OCI-LY7 (cell line): ENCODE data around the gene TWSG1. TPM values are rescaled to one million over a fixed set of nuclear protein-coding genes. Genes with fewer than 3 reads are reported as not detected.

Source experiments
- BruUV-seq: library from RNA; stranded (reverse); fragments of 400-500 nt; replicated peaks from 2 replicates; lab custom pipeline; 2021; lab: Mats Ljungman, UMichigan
- CTCF ChIA-PET: fragments of 300-600 bp; sonication (Branson Sonifier 250); formaldehyde crosslinking; loops from one replicate; lab custom pipeline; 2022; ENCODE audit warnings: antibody characterized with exemption; ENCODE audit not compliant: unreplicated experiment; lab: Charles Lee
- POLR2A ChIA-PET: fragments of 300-600 bp; sonication (Branson Sonifier 250); formaldehyde crosslinking; loops from one replicate; lab custom pipeline; 2022; ENCODE audit warnings: antibody characterized with exemption; lab: Charles Lee
- DNase-seq: peaks from one replicate; pipeline ENCODE4 v3.0.0-alpha.2; 2015; ENCODE audit warnings: low spot score
- H2AFZ ChIP-seq: fragments of 200-600 bp; sonication (generic), shearing (Covaris generic); 2 replicates; pipeline ENCODE4 v1.6.1; 2014; ENCODE audit warnings: mild to moderate bottlenecking, antibody characterized with exemption, low read length, moderate library complexity
- H3K27ac ChIP-seq: fragments of 200-600 bp; sonication (generic); 2 replicates; pipeline ENCODE4 v1.5.1; 2014; ENCODE audit warnings: mixed run types, low read depth, mild to moderate bottlenecking, moderate library complexity, low read length, inconsistent platforms; ENCODE audit not compliant: poor library complexity, severe bottlenecking
- H3K36me3 ChIP-seq: fragments of 200-600 bp; sonication (generic); 2 replicates; pipeline ENCODE4 v1.6.1; 2014; ENCODE audit warnings: mild to moderate bottlenecking, antibody characterized with exemption, low read length, moderate library complexity, mixed read lengths; ENCODE audit not compliant: insufficient read depth
- H3K4me1 ChIP-seq: fragments of 200-600 bp; sonication (generic); 2 replicates; pipeline ENCODE4 v1.5.1; 2014; ENCODE audit warnings: mild to moderate bottlenecking, low read length; ENCODE audit not compliant: insufficient read depth, poor library complexity, severe bottlenecking
- H3K4me2 ChIP-seq: fragments of 200-600 bp; sonication (generic); 2 replicates; pipeline ENCODE4 v1.6.1; 2014; ENCODE audit warnings: mild to moderate bottlenecking, low read length
- H3K4me3 ChIP-seq: fragments of 200-600 bp; sonication (generic); 2 replicates; pipeline ENCODE4 v1.5.1; 2014; ENCODE audit warnings: mild to moderate bottlenecking, low read depth, low read length; ENCODE audit not compliant: poor library complexity, severe bottlenecking
- H3K79me2 ChIP-seq: fragments of 200-600 bp; sonication (generic); 2 replicates; pipeline ENCODE4 v1.6.1; 2016; ENCODE audit warnings: low read depth, mild to moderate bottlenecking, low read length, moderate library complexity, mixed read lengths; ENCODE audit not compliant: insufficient read depth
- H3K9me2 ChIP-seq: fragments of 200-600 bp; sonication (generic); 2 replicates; pipeline ENCODE4 v1.6.1; 2016; ENCODE audit warnings: mild to moderate bottlenecking, low read length, mixed read lengths; ENCODE audit not compliant: insufficient read depth
- H3K9me3 ChIP-seq: fragments of 200-600 bp; sonication (generic); 2 replicates; pipeline ENCODE4 v1.6.1; 2014; ENCODE audit warnings: mild to moderate bottlenecking, mixed run types, low read length, mixed read lengths
- H4K20me1 ChIP-seq: fragments of 200-600 bp; sonication (generic); 2 replicates; pipeline ENCODE4 v1.6.1; 2014; ENCODE audit warnings: mild to moderate bottlenecking, antibody characterized with exemption, low read length, moderate library complexity, mixed read lengths; ENCODE audit not compliant: insufficient read depth
- EZH2phosphoT487 ChIP-seq: fragments of 200-600 bp; sonication (generic); IDR thresholded peaks from 2 replicates; pipeline ENCODE4 v1.6.1; 2018; ENCODE audit warnings: low read depth, borderline replicate concordance, mild to moderate bottlenecking, mixed run types, antibody characterized with exemption, low read length, moderate library complexity, mixed read lengths
- intact Hi-C: fragments of 100-400 bp; cut with micrococcal nuclease; formaldehyde crosslinking; loops from one replicate; pipeline ENCODE4 v1.10.0; 2022; ENCODE audit not compliant: unreplicated experiment
- total RNA-seq, 2 experiments: library from RNA; depleted of rRNA in 1 of 2; stranded (reverse); fragments of >200 nt in 1 of 2; shearing (Covaris generic) in 1 of 2; gene quantifications; 2 replicates each; pipeline ENCODE4 v1.2.3, GENCODE V29; 2014 to 2022
- TF ChIP-seq, protein P1 (sequence below): fragments of 200-600 bp; sonication (generic); conservative IDR thresholded peaks from 2 replicates; pipeline ENCODE4 v1.5.1; 2014; ENCODE audit warnings: mild to moderate bottlenecking, antibody characterized with exemption, low read length, moderate library complexity, mixed read lengths

TWSG1 gene
- total RNA-seq, 2 experiments from 2014 or later: 7.5 to 10.9 TPM

DNA sequence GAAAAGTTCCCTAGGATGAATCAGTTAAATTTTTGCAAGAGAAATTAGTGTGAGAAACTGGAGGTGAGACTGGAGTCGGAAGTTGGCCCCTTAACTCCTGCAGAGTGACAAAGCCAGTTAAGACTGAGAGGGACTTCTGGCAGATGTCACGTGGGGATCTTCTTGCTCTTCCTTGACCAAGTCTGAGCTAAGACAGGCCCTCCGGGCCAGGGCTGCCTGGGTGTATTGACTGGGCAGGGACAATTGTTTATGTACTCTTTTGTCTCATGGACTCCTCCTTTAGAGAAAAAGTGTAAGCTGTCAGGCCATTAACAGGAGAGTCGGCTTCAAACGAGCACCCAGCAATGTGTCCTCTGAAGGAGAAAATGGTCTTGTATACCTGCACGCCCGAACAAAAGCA, 92.2 kb downstream of the TWSG1 start:
- no peak overlapping the region for H3K4me3 ChIP-seq
- BruUV-seq: no TSS peak
- TF ChIP-seq, protein P1, sequence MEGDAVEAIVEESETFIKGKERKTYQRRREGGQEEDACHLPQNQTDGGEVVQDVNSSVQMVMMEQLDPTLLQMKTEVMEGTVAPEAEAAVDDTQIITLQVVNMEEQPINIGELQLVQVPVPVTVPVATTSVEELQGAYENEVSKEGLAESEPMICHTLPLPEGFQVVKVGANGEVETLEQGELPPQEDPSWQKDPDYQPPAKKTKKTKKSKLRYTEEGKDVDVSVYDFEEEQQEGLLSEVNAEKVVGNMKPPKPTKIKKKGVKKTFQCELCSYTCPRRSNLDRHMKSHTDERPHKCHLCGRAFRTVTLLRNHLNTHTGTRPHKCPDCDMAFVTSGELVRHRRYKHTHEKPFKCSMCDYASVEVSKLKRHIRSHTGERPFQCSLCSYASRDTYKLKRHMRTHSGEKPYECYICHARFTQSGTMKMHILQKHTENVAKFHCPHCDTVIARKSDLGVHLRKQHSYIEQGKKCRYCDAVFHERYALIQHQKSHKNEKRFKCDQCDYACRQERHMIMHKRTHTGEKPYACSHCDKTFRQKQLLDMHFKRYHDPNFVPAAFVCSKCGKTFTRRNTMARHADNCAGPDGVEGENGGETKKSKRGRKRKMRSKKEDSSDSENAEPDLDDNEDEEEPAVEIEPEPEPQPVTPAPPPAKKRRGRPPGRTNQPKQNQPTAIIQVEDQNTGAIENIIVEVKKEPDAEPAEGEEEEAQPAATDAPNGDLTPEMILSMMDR: no peak
- TF ChIP-seq EZH2phosphoT487: no peak
- ChIA-PET POLR2A (interaction anchor here (1.1 kb wide), 1 partner anchor 15 kb away, joined by 3 read pairs; no protein-coding TSS in a partner anchor), CTCF (interaction anchor here (0.6 kb wide), 1 partner anchor 93 kb away, joined by 5 read pairs; no protein-coding TSS in a partner anchor)
- DNase-seq: no peak
- no peak overlapping the region for H3K27ac ChIP-seq
- no peaks in the 10 kb centered on the region for H4K20me1 ChIP-seq
- no peaks in the 10 kb centered on the region for H3K9me2 ChIP-seq
- no peak overlapping the region for H2AFZ ChIP-seq
- H3K36me3 ChIP-seq: no peaks in the 10 kb centered on the region
- intact Hi-C loops: no loop called here
- H3K9me3 ChIP-seq: no peaks in the 10 kb centered on the region
- no peaks in the 10 kb centered on the region for H3K4me1 ChIP-seq
- H3K79me2 ChIP-seq: no peaks in the 10 kb centered on the region
- no peak overlapping the region for H3K4me2 ChIP-seq

DNA sequence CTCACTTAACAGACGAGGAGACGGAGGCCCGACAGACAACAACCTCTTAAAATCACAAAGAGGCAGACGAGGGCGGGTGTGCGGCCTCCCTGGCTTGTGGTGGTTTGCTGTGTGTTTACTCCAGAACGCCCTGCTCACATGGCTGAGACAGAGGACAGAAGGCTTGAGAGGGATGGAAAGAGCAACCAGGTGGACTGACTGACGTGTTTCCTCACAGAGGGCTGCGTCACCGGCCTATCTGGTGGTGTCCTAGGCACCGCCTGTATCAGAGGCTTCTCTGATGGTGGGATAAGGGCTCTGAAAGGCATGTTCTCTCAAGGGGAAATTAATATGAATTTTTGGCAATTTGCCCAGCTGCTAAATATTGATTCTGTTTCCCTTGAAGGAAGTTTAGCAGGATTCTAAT, 93.7 kb downstream of the TWSG1 start:
- TF ChIP-seq EZH2phosphoT487: no peak
- TF ChIP-seq, protein P1: no peak
- Histone ChIP-seq H3K79me2 (no peaks in the 10 kb centered on the region), H3K4me1 (no peaks in the 10 kb centered on the region), H3K4me3 (no peak overlapping the region), H3K9me2 (no peaks in the 10 kb centered on the region), H3K27ac (no peak overlapping the region), H2AFZ (no peak overlapping the region), H3K9me3 (no peaks in the 10 kb centered on the region), H3K36me3 (no peaks in the 10 kb centered on the region), H3K4me2 (no peak overlapping the region), H4K20me1 (no peaks in the 10 kb centered on the region)
- CTCF ChIA-PET: no interaction called here
- POLR2A ChIA-PET: no interaction called here
- intact Hi-C loops: no loop called here
- no TSS peak for BruUV-seq
- DNase-seq: no peak

DNA sequence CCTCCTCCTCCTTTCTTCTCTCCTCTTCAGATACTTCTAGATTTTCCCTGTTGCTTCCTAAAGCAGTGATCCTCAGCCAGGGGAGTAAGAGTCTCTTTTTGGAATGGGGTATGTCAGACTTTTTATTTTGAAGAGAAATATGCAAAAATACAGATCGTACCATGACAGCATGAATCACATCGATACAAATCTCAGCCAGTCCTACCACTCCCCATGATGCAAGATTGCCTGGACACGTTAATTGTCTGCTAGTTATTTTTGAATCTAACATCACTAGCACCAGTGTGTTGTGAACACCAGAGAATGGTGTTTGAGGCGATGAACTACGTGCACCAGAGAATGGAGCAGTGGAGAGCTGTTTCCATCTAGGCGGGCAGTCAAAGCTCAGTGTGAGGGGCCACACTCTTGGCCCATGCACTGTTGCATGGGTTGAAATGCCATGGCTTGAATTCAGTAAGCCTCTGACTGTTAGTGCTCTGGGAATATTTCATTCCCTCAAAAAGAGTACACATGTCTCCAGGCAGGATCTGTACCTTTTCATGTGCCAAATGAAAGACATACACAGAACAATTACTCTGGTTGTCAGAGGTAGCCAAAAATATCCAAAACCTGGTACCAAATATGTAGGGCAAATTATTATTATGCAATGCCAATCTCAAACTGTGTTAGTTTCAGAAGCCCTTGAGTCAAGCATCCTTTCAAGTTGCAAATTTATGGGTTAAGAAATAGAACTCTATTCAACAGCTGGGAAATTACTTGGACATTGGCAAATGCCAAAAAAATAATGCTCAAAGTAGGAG, 94.5 kb downstream of the TWSG1 start:
- no TSS peak for BruUV-seq
- DNase-seq: no peak
- no peak overlapping the region for H2AFZ ChIP-seq
- CTCF ChIA-PET: no interaction called here
- TF ChIP-seq, protein P1: no peak
- TF ChIP-seq EZH2phosphoT487: no peak
- no peaks in the 10 kb centered on the region for H3K9me3 ChIP-seq
- no peaks in the 10 kb centered on the region for H3K9me2 ChIP-seq
- no peaks in the 10 kb centered on the region for H3K36me3 ChIP-seq
- no peaks in the 10 kb centered on the region for H4K20me1 ChIP-seq
- H3K4me2 ChIP-seq: no peak overlapping the region
- H3K79me2 ChIP-seq: no peaks in the 10 kb centered on the region
- POLR2A ChIA-PET: interaction anchor here (0.5 kb wide), 1 partner anchor 95 kb away, joined by 4 read pairs; the partner anchor contains the start of gene TWSG1
- H3K4me1 ChIP-seq: no peaks in the 10 kb centered on the region
- intact Hi-C loops: no loop called here
- no peak overlapping the region for H3K27ac ChIP-seq
- no peak overlapping the region for H3K4me3 ChIP-seq
